SK-N-SH (cell line): ENCODE results near the gene ADCY10. TPM values are rescaled to one million over a fixed set of nuclear protein-coding genes. Genes with fewer than 3 reads are reported as not detected.

ENCODE experiments used
- CTCF ChIA-PET: fragments of 300-600, 350-600 bp; formaldehyde crosslinking; extraction: SDS; loops from one replicate; lab custom pipeline; 2021; lab: Yijun Ruan, JAX
- POLR2A ChIA-PET: fragments of 350-600 bp; sonication (Branson Sonifier 250); formaldehyde crosslinking; extraction: SDS; loops from one replicate; lab custom pipeline; 2020; ENCODE audit warnings: antibody characterized with exemption, inconsistent platforms; lab: Yijun Ruan, JAX
- DNase-seq: peaks from one replicate; pipeline ENCODE4 v3.0.0; 2012
- H2AFZ ChIP-seq: fragments of 200-600 bp; sonication (generic); 2 replicates; pipeline ENCODE4 v1.8.1; 2016; ENCODE audit warnings: antibody characterized with exemption, mild to moderate bottlenecking, low read depth
- H3F3A ChIP-seq: fragments of 200-600 bp; sonication (generic); replicated peaks from 2 replicates; pipeline ENCODE3; 2016; ENCODE audit warnings: antibody characterized with exemption, mild to moderate bottlenecking; ENCODE audit not compliant: insufficient read depth
- H3K27ac ChIP-seq, 2 experiments: fragments of 200-500 bp in 1 of 2; fragments of 200-600 bp in 1 of 2; sonication (Bioruptor generic) in 1 of 2; sonication (generic), shearing (Covaris generic) in 1 of 2; 2 replicates each; pipeline versions ENCODE4 v1.5.1 to v1.6.1; 2014 to 2016; ENCODE audit warnings: low read depth in 2 of 2, inconsistent platforms in 1 of 2, low read length in 1 of 2, mild to moderate bottlenecking in 1 of 2, mixed read lengths in 1 of 2
- H3K27me3 ChIP-seq: fragments of 200-600 bp; sonication (generic), shearing (Covaris generic); 2 replicates; pipeline ENCODE4 v1.6.1; 2016; ENCODE audit warnings: mixed run types; ENCODE audit not compliant: insufficient read depth
- H3K36me3 ChIP-seq, 2 experiments: fragments of 200-500 bp in 1 of 2; fragments of 200-600 bp in 1 of 2; sonication (Bioruptor generic) in 1 of 2; sonication (generic) in 1 of 2; replicated peaks in 1 of 2; 2 replicates each; pipeline versions ENCODE3 to v1.5.1; 2014 to 2016; ENCODE audit warnings: low read length in 1 of 2, mild to moderate bottlenecking in 1 of 2; ENCODE audit not compliant: insufficient read depth in 2 of 2, control insufficient read depth in 1 of 2
- H3K4me1 ChIP-seq, 2 experiments: fragments of 200-500 bp in 1 of 2; fragments of 200-600 bp in 1 of 2; sonication (Bioruptor generic) in 1 of 2; sonication (generic), shearing (Covaris generic) in 1 of 2; 2 replicates each; pipeline versions ENCODE4 v1.5.1 to v1.6.1; 2014 to 2016; ENCODE audit warnings: low read depth in 1 of 2, low read length in 1 of 2, mixed run types in 1 of 2; ENCODE audit not compliant: insufficient read depth in 2 of 2, control insufficient read depth in 1 of 2
- H3K4me2 ChIP-seq: fragments of 200-600 bp; sonication (generic), shearing (Covaris generic); 2 replicates; pipeline ENCODE4 v1.6.1; 2017; ENCODE audit warnings: mixed run types
- H3K4me3 ChIP-seq, 2 experiments: fragments of 200-500 bp in 1 of 2; fragments of 200-600 bp in 1 of 2; sonication (Bioruptor generic) in 1 of 2; sonication (generic), shearing (Covaris generic) in 1 of 2; 2 replicates each; pipeline versions ENCODE4 v1.5.1 to v1.8.1; 2014 to 2016; ENCODE audit warnings: low read depth in 2 of 2, inconsistent platforms in 1 of 2, low read length in 1 of 2, mild to moderate bottlenecking in 1 of 2, mixed read lengths in 1 of 2, moderate library complexity in 1 of 2
- H3K79me2 ChIP-seq: fragments of 200-600 bp; sonication (generic); 2 replicates; pipeline ENCODE4 v1.8.1; 2017; ENCODE audit warnings: mild to moderate bottlenecking; ENCODE audit not compliant: insufficient read depth
- H3K9ac ChIP-seq: fragments of 200-600 bp; sonication (generic); 2 replicates; pipeline ENCODE4 v1.6.1; 2017; ENCODE audit warnings: mixed run types
- H3K9me2 ChIP-seq: fragments of 200-600 bp; sonication (generic); 2 replicates; pipeline ENCODE4 v1.6.1; 2017; ENCODE audit warnings: mixed run types
- H3K9me3 ChIP-seq: fragments of 200-600 bp; sonication (generic); 2 replicates; pipeline ENCODE4 v1.6.1; 2017; ENCODE audit warnings: mixed run types, mild to moderate bottlenecking, moderate library complexity
- H4K20me1 ChIP-seq: fragments of 200-600 bp; sonication (generic); 2 replicates; pipeline ENCODE4 v1.6.1; 2017; ENCODE audit warnings: mild to moderate bottlenecking, mixed run types; ENCODE audit not compliant: insufficient read depth
- CHD2 ChIP-seq: fragments of 150-350 bp; IDR thresholded peaks from 2 replicates; pipeline ENCODE4 v1.6.1; 2018; ENCODE audit warnings: low read length; ENCODE audit not compliant: partially characterized antibody
- EP300 ChIP-seq, 2 experiments: IDR thresholded peaks; 2 replicates each; pipeline versions ENCODE4 v1.4.0 to v1.6.1; 2012; ENCODE audit warnings: borderline replicate concordance in 1 of 2, low read depth in 1 of 2, low read length in 1 of 2
- EZH2phosphoT487 ChIP-seq: fragments of 200-600 bp; sonication (generic); IDR thresholded peaks from 2 replicates; pipeline ENCODE4 v1.6.1; 2017; ENCODE audit warnings: low read depth, mixed run types, mild to moderate bottlenecking, antibody characterized with exemption, moderate library complexity, borderline replicate concordance
- GABPA ChIP-seq: IDR thresholded peaks from 2 replicates; pipeline ENCODE4 v1.4.0; 2012; ENCODE audit warnings: low read depth, mild to moderate bottlenecking
- IRF3 ChIP-seq: fragments of 150-350 bp; IDR thresholded peaks from 2 replicates; pipeline ENCODE4 v1.6.1; 2016; ENCODE audit warnings: mild to moderate bottlenecking, low read depth, low read length
- JUND ChIP-seq: IDR thresholded peaks from 2 replicates; pipeline ENCODE4 v1.4.0; 2012
- MEF2A ChIP-seq: IDR thresholded peaks from 2 replicates; pipeline ENCODE4 v1.4.0; 2012; ENCODE audit warnings: low read depth, borderline replicate concordance
- MXI1 ChIP-seq: IDR thresholded peaks from 2 replicates; pipeline ENCODE4 v1.6.1; 2012; ENCODE audit warnings: mild to moderate bottlenecking, low read depth, low read length, improper control_type of control experiment
- RXRA ChIP-seq: IDR thresholded peaks from 2 replicates; pipeline ENCODE4 v1.4.0; 2012; ENCODE audit warnings: low read depth, mild to moderate bottlenecking, borderline replicate concordance
- SIN3A ChIP-seq: IDR thresholded peaks from 2 replicates; pipeline ENCODE4 v1.6.1; 2012; ENCODE audit warnings: low read depth, mild to moderate bottlenecking, low read length, moderate library complexity, borderline replicate concordance
- SMC3 ChIP-seq: IDR thresholded peaks from 2 replicates; pipeline ENCODE4 v1.6.1; 2012; ENCODE audit warnings: low read depth, low read length, improper control_type of control experiment
- TEAD4 ChIP-seq: IDR thresholded peaks from 2 replicates; pipeline ENCODE4 v1.4.0; 2012; ENCODE audit warnings: mild to moderate bottlenecking, borderline replicate concordance; ENCODE audit not compliant: insufficient read depth
- USF1 ChIP-seq: IDR thresholded peaks from 2 replicates; pipeline ENCODE4 v1.4.0; 2012; ENCODE audit warnings: low read depth, borderline replicate concordance
- WGBS: methylation state at CpG from one replicate; pipeline ENCODE4 v1.1.6; 2017; ENCODE audit warnings: low lambda C conversion rate; 5-methylcytosine and 5-hydroxymethylcytosine counted together
- polyA plus RNA-seq, 3 experiments: library from polyadenylated mRNA; depleted of rRNA; stranded (reverse); fragments of >200 nt; gene quantifications; 2 replicates each; pipeline ENCODE4 v1.2.3, GENCODE V29; 2012
- TF ChIP-seq, protein P1 (sequence below): fragments of 150-350 bp; IDR thresholded peaks from 2 replicates; pipeline ENCODE4 v1.6.1; 2017; ENCODE audit warnings: antibody characterized with exemption, low read length, low read depth, borderline replicate concordance
- TF ChIP-seq, protein P2 (sequence below): IDR thresholded peaks from 2 replicates; pipeline ENCODE4; 2012
- TF ChIP-seq, protein P3 (sequence below): IDR thresholded peaks from 2 replicates; pipeline ENCODE4 v1.4.0; 2012; ENCODE audit warnings: low read depth, borderline replicate concordance

The ADCY10 gene
- polyA plus RNA-seq, 1 of the 3 experiments (the other 2 are of a cell fraction), result 0.10 TPM

DNA sequence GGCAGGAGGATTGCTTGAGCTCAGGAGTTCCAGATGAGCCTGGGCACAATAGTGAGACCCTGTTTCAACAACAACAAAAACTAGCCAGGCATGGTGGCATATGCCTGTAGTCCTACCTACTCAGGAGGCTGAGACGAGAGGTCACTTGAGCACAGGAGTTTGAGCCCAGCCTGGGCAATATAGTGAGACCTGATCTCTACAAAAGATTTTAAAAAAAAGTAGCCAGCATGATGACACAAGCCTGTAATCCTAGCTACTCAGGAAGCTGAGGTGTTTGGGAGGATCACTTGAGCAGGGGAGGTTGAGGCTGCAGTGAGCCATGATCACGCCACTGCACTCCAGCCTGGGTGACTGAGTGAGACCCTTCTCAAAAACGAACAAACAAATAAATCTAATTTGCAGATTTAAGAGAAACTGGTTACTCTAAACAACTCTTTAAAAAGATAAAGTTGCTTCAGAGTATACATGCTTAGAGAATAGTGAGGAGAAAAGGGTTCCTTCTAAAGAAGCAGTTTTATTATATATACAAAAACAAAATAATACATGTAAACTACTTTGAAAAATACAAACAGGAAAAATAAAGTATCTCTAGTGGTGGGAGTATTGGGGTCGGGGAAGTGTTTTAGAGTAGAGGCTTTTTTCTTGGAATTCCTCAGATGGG lies 88.4 kb downstream of the ADCY10 start (continued):
- TF ChIP-seq SIN3A (no peak), TEAD4 (no peak), MEF2A (no peak)

GRCh38 chr1:167824163-167824794 lies 89.7 kb downstream of the ADCY10 start:
- H3K27me3 ChIP-seq, result no peaks in the 10 kb centered on the region
- no peak overlapping the region for H3K4me2 ChIP-seq
- TF ChIP-seq USF1 (no peak), JUND (no peak), EP300 (IDR thresholded peaks at IDR 0.05; ENCODE audit: borderline replicate concordance in 1 of 2, low read depth in 1 of 2, low read length in 1 of 2) (no peak), EZH2phosphoT487 (no peak), MEF2A (no peak), IRF3 (no peak), CHD2 (no peak), SMC3 (no peak), MXI1 (no peak), TEAD4 (no peak), SIN3A (no peak), RXRA (no peak), GABPA (no peak)
- TF ChIP-seq, protein P1, sequence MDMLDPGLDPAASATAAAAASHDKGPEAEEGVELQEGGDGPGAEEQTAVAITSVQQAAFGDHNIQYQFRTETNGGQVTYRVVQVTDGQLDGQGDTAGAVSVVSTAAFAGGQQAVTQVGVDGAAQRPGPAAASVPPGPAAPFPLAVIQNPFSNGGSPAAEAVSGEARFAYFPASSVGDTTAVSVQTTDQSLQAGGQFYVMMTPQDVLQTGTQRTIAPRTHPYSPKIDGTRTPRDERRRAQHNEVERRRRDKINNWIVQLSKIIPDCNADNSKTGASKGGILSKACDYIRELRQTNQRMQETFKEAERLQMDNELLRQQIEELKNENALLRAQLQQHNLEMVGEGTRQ, result no peak
- TF ChIP-seq, protein P2, sequence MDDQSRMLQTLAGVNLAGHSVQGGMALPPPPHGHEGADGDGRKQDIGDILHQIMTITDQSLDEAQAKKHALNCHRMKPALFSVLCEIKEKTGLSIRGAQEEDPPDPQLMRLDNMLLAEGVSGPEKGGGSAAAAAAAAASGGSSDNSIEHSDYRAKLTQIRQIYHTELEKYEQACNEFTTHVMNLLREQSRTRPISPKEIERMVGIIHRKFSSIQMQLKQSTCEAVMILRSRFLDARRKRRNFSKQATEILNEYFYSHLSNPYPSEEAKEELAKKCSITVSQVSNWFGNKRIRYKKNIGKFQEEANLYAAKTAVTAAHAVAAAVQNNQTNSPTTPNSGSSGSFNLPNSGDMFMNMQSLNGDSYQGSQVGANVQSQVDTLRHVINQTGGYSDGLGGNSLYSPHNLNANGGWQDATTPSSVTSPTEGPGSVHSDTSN, result no peak
- TF ChIP-seq, protein P3, sequence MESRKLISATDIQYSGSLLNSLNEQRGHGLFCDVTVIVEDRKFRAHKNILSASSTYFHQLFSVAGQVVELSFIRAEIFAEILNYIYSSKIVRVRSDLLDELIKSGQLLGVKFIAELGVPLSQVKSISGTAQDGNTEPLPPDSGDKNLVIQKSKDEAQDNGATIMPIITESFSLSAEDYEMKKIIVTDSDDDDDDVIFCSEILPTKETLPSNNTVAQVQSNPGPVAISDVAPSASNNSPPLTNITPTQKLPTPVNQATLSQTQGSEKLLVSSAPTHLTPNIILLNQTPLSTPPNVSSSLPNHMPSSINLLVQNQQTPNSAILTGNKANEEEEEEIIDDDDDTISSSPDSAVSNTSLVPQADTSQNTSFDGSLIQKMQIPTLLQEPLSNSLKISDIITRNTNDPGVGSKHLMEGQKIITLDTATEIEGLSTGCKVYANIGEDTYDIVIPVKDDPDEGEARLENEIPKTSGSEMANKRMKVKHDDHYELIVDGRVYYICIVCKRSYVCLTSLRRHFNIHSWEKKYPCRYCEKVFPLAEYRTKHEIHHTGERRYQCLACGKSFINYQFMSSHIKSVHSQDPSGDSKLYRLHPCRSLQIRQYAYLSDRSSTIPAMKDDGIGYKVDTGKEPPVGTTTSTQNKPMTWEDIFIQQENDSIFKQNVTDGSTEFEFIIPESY, result no peak
- ChIA-PET CTCF (interaction anchor here (1.0 kb wide), 1 partner anchor 21 kb away, joined by 3 read pairs; no protein-coding TSS in a partner anchor), POLR2A (no interaction called here)
- H2AFZ ChIP-seq, result no peak overlapping the region
- no peaks in the 10 kb centered on the region for H4K20me1 ChIP-seq
- peaks cover 25% of the 10 kb centered on the region for H3F3A ChIP-seq
- H3K79me2 ChIP-seq, result peaks cover 6% of the 10 kb centered on the region; the same call in 1 of the 2 replicates
- H3K4me3 ChIP-seq, result no peak overlapping the region
- H3K4me1 ChIP-seq, result peaks cover 0 to 16% of the 10 kb centered on the region in 2 experiments; a peak in 1 of 4 replicates
- no peak overlapping the region for H3K27ac ChIP-seq
- no peak for DNase-seq
- no peaks in the 10 kb centered on the region for H3K36me3 ChIP-seq
- no peak overlapping the region for H3K9ac ChIP-seq
- H3K9me3 ChIP-seq, result no peaks in the 10 kb centered on the region
- H3K9me2 ChIP-seq, result no peaks in the 10 kb centered on the region
- 82% methylated on average over 9 of the region's 9 CpGs for WGBS
